Stimulated activated CD8-positive, alpha-beta memory T cell treated with anti-CD3 and anti-CD28 coated beads, Interleukin-7, amount 100 ng/mL, for 48 hours (primary cell): ENCODE results near the gene RAB36.

Experiments used
- DNase-seq, 2 donors: peaks; one replicate each; pipeline ENCODE4 v3.0.0-alpha.2; 2020; ENCODE audit warnings: low read depth in 1 of 2; ENCODE audit errors: extremely low read depth in 1 of 2

The RAB36 gene

GRCh38 chr22:23137468-23137867, 7.8 kb upstream of the RAB36 start:
- no peak for DNase-seq

- DNase-seq: peak in 1 of 2 donors; percentile 22
Measured at GRCh38 chr22:23137905-23138561, 7.2 kb upstream of the RAB36 start.

DNA sequence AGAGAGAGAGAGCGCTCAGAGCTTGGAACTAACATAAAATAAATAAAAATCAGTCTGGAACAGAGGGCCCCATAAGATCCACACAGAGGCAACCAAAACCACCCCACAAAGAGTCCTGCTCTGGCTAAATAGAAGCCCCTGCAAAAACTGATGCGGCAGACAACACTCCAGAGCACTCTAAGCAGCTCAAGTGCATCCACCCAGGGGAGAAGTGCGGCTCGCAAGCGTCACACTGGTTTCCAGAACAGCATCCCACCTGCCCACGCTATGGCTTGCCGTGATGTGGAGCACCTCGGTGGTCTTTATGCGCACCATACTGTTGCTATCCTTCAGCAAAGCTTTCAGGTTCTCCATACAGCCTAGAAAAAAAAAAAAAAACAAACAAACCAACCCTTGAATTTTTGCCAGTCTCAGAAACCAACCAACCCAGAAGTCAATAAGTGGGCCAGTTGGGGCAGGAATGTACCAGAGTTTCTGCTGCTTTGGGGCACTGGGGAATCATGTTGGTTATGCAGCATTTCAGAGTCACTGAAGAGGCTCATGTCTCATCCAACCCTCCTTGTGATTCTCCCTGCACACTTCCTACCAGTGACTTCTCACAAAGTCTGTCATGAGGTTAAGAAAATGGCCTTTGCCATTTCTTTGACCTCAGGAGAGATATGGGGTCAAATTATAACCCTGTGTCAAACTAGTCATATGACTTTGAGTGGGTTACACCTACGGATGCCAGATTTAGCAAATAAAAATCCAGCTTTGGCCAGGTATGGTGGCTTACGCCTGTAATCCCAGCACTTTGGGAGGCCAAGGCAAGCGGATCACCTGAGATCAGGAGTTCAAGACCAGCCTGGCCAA, 6.5 kb upstream of the RAB36 start:
- no peak for DNase-seq

DNA sequence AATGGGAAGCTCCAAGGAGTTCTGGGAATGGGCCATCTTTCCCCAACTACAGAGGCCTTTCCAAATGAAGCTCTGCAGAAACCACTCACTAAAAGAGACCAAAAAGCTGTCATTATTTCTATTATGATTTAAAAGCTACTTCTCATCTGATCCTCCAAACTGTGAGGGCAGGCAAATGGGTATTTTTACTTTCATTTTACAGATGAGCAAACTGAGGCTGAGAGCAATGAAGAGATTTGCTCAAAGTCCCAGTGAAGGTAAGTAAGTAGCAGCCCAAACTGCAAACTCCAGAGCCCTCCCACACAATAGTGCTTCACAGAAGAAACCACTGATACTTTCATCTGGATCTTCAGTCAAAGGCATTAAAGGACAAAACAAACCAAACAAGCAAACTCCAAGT, 4.9 kb upstream of the RAB36 start:
- DNase-seq: no peak

DNA sequence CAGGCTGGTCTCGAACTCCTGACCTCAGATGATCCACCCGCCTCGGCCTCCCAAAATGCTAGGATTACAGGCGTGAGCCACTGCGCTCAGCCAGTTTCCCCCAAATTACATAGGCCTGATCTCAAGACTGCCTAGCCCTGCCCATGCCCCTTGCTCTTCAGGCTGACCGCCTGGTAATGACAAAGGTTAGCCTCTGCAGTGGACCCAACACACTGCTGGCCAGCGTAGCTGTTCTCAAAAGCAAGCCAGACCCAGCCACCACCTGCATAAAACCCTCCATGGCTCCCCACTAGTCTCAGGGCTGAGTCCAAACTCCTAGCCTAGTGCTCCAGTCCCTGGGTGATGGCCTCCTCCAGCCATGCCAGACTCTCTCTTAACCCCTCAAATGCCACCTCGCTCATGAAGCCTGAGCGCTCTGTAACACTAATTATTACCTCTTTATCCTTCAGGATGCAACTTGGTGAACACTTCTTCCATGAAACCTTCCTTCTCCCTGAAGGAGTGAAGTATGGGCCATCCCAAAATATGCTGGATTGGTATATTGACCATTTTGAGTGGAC, 2.7 kb upstream of the RAB36 start:
- DNase-seq: no peak

GRCh38 chr22:23143119-23143518, 2.2 kb upstream of the RAB36 start:
- no peak for DNase-seq

DNA sequence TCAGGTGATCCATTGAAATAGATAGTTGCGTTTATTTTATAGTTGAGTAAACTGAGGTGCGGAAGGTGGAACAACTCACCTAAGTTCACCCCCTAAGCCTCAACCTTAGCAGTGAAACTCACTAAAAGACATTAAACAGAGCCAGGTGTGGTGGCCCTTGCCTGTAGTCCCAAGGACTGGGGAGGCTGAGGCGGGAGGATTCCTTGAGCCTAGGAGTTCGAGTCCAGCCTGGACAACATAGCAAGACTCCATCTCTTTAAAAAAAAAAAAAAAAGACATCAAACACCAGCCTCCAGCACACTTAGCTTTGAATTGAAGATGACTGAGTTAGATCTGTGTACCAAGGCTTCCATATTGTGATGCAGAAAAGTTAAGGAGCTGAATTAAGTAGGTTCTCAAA, 845 bp upstream of the RAB36 start:
- DNase-seq: no peak

GRCh38 chr22:23145878-23146470, 697 bp downstream of the RAB36 start:
- no peak for DNase-seq

DNA sequence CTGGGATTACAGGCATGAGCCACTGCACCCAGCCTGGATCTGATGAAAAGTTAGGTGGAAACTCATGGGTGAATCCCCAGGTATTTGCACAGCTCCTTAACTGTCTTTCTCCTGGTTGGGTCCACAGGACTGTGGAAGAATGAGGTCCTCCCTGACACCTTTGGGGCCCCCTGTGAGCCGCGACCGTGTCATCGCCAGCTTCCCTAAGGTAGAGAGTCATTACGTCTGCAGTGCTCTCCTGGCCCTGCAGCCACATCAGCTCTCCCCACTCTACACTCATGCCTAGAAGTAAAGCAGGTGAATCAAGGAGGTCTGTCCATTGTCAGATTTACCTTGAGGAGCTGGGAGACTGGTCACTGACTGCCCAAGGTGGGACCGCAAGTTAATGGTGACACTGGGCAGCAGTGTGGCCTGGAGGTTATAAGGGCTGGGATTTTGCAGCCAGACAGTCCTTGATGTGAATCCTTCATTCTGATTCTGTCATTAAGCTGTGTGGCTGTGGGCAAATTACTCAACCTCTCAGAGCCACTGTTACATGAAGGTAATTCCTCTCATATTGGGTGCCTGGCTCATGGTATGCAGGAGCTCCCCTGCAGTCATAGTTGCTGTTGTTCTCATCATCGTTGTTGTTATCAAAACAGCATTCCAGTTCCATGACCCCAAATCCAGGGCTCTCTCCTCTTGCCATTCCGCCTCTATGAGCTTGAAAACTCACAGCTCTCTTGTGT, 1.4 kb downstream of the RAB36 start:
- no peak for DNase-seq

DNA sequence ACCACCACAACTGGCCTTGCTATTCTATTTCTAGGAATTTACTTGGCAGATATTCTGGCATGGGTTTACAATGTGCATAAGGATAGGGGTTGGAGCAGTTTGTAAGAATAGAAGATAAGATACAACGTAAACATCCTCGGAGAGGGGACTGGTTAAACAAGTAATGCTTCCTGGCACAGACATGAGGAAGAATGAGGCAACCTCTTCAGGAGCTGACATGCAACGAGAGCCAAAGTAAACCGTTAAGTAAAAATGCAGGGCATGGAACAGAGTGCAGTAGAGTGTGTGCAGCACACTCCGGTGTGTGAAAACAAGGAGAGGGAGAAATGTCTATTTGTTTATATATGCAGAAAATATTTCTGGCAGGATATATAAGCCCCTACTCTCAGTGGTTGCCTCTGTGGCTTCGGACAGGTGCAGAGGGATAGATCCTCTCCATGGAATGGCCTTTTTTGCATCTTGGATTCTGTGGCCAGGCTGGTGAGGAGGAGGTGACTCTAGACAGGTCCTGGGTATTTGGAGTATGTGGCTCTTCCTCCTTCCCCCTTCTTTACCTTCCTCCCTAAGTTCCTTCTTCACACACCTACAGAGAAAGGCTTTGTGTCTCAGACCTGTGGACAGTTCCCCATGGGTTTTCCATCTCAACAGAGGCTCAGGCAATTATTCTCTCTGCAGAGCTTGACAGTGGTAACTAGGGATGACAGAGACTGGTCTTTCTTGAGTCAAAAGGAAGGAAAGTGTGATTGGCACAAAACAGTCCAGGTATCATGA, 2.5 kb downstream of the RAB36 start:
- DNase-seq: no peak

GRCh38 chr22:23149743-23150238, 4.5 kb downstream of the RAB36 start:
- DNase-seq: no peak

- DNase-seq: no peak
Measured at GRCh38 chr22:23150762-23151161, 5.5 kb downstream of the RAB36 start.

DNA sequence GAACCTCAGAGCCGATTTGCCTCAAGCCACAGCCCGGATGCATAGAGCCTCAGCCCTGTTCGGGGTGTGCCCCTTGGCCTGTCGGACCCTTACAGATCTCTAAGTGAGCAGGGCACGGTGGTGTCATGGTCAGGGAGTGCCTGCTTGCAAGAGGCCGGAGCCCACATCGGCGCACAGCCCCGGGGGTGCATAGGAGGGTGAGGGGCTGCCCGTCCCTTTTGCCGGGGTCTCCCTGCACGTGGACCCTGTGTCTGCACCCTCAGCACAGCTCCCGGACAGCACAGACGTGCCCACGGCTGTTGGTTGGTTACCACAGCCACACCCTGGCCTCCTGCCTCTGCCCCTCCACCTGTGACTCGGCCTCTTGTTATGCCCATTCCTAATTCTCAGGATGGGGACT, 6.5 kb downstream of the RAB36 start:
- no peak for DNase-seq

- DNase-seq: no peak
Measured at GRCh38 chr22:23152238-23153114, 7.2 kb downstream of the RAB36 start.

DNA sequence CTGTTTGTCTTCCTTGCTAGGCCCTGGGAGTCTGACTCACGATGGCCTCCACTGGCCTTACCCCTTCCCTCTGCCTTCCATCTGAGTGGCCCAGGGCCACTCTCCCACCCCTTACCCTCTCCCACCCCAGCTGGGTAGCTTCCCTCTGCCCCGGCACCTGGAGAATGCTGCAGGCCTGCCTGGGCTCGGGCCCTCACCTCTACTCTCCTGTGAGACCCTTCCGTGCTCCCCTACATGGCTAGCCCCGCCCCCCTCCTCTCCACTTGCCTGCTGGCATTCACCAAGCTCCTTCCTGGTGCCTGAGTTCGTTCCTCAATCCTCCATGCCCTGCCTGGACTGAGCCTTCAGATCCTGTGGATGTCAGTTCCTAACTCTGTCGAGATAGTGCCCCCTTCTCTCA, 8.7 kb downstream of the RAB36 start:
- no peak for DNase-seq

DNA sequence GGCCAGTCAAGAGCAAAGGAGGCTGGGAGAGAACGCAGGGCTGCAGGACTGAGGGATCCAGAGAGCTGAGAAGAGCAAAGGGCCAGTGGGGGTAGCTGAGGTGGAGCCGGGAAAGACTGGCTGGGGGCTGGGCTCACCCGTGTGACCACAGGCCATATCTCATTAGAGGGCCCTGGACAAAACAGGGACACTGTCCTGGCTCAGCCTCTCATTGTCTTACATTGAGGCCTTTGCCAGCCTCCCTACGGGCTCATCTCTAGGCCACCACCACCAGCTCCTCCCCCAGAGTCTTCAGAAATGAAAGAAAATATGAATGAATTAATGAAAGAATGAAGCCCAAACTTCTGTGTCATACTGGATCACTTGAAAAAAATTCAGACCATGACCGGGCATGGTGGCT, 9.2 kb downstream of the RAB36 start:
- DNase-seq: no peak

GRCh38 chr22:23155143-23155542, 9.9 kb downstream of the RAB36 start:
- no peak for DNase-seq

DNA sequence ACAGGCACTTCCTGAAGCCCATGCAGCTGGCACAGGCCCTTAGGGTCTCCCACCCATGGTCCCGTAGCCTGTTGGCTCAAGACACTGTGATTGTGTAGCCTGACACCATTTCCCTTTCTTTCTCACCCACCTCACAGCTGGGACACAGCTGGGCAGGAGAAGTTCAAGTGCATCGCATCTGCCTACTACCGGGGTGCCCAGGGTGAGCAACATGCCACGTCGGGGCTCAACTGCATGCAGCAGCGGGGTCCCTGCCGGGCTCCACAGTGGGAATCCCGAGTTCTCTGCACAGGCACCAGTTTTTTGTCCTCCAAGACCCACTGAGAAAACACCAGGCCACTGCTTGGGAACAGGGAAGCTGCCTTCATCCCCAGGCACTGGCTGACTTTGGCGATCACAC, 10.6 kb downstream of the RAB36 start:
- DNase-seq: no peak

GRCh38 chr22:23156286-23156685, 11.0 kb downstream of the RAB36 start:
- no peak for DNase-seq
